Upper lobe of left lung (tissue), 4 donors: ENCODE measurements around the gene ECT2.

Experiments
- CTCF ChIP-seq, 6 experiments: fragments of 450-650 bp in 4 of 6; fragments of 200-600 bp in 2 of 6; sonication (generic) in 2 of 6; IDR thresholded peaks; one replicate each; pipeline ENCODE4 v1.5.1; 2016 to 2019; ENCODE audit warnings: antibody characterized with exemption in 6 of 6
- POLR2A ChIP-seq, 4 donors: fragments of 450-650 bp; IDR thresholded peaks; one replicate each; pipeline ENCODE4 v1.5.1; 2016 to 2017; ENCODE audit warnings: antibody characterized with exemption in 4 of 4, mild to moderate bottlenecking in 2 of 4
- POLR2AphosphoS5 ChIP-seq, 2 donors: sonication (generic); formaldehyde crosslinking; IDR thresholded peaks; one replicate each; pipeline ENCODE4 v1.5.1; 2017; ENCODE audit warnings: antibody characterized with exemption in 2 of 2

DNA sequence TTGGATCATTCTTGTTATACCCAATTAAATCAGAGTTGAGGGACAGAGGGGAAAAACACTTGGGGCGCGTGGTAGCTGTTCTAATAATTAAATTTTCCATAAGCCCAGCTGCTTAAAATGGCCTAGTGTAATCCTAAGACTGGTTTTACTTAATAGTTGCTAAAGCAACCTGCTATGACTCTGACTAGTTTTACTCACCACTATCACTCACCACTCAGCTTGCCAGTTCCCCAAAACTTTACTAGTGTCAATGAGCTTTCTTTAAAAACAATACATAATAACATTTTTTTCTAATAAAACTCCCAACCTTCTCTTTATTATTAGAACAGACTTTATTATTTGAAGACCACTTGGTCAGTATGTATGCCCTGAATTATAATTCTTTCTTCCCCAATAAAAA lies 49.6 kb downstream of the ECT2 start:
- TF ChIP-seq CTCF (IDR thresholded peaks at IDR 0.05): no peak
- TF ChIP-seq POLR2A (IDR thresholded peaks at IDR 0.05): no peak
- no peak for TF ChIP-seq POLR2AphosphoS5 (IDR thresholded peaks at IDR 0.05)
